SK-N-MC (cell line): Measurements from ENCODE around the gene ZNF687.

Source experiments
- DNase-seq: peaks from one replicate; pipeline ENCODE4 v3.0.0-alpha.2; 2011; ENCODE audit warnings: low read depth, low spot score
- H3K27ac ChIP-seq: fragments of 200-600 bp; sonication (generic); 2 replicates; pipeline ENCODE4 v1.5.1; 2016; ENCODE audit warnings: mixed run types
- H3K36me3 ChIP-seq: fragments of 200-600 bp; sonication (generic); 2 replicates; pipeline ENCODE4 v1.6.1; 2017; ENCODE audit warnings: antibody characterized with exemption, low read length, mixed read lengths; ENCODE audit not compliant: insufficient read depth
- H3K4me3 ChIP-seq: fragments of 200-600 bp; sonication (generic); 2 replicates; pipeline ENCODE4 v1.5.1; 2016
- H3K9ac ChIP-seq: fragments of 200-600 bp; sonication (generic); 2 replicates; pipeline ENCODE4 v1.8.0; 2017; ENCODE audit warnings: mixed run types, mixed read lengths; ENCODE audit not compliant: insufficient read length
- H3K9me3 ChIP-seq: fragments of 200-600 bp; sonication (generic); 2 replicates; pipeline ENCODE4 v1.6.1; 2017; ENCODE audit warnings: low read depth, mild to moderate bottlenecking, antibody characterized with exemption, low read length, moderate library complexity, mixed read lengths
- EZH2 ChIP-seq: fragments of 200-600 bp; sonication (generic); IDR thresholded peaks from one replicate; pipeline ENCODE4 v1.6.1; 2017; ENCODE audit warnings: antibody characterized with exemption
- FOXP2 ChIP-seq: optimal IDR thresholded peaks from 2 replicates; pipeline ENCODE3; 2011; ENCODE audit warnings: mild to moderate bottlenecking, moderate library complexity; ENCODE audit not compliant: insufficient read depth; ENCODE audit errors: extremely low read length, control extremely low read depth
- POLR2AphosphoS5 ChIP-seq: IDR thresholded peaks from 2 replicates; pipeline ENCODE4 v1.6.1; 2012; ENCODE audit warnings: mild to moderate bottlenecking, low read depth, low read length, borderline replicate concordance

The ZNF687 gene

GRCh38 chr1:151289080-151289935 is 7.2 kb downstream of the ZNF687 start:
- Histone ChIP-seq H3K27ac (no peak overlapping the region; the same call in 1 of the 2 replicates), H3K9me3 (no peaks in the 10 kb centered on the region), H3K4me3 (no peak overlapping the region), H3K36me3 (peaks cover 59% of the 10 kb centered on the region; the same call in 1 of the 2 replicates), H3K9ac (no peak overlapping the region)
- DNase-seq = no peak
- TF ChIP-seq POLR2AphosphoS5 (no peak), FOXP2 (no peak), EZH2 (no peak)

- no peak for DNase-seq
- H3K36me3 ChIP-seq = peaks cover 64% of the 10 kb centered on the region; the same call in 1 of the 2 replicates
- no peaks in the 10 kb centered on the region for H3K9me3 ChIP-seq
- no peak overlapping the region for H3K4me3 ChIP-seq
- TF ChIP-seq POLR2AphosphoS5 (0 out of 2 replicates have a peak, but pooled peaks have one; percentile 4), FOXP2 (no peak)
- no peak overlapping the region for H3K9ac ChIP-seq
- no peak overlapping the region for H3K27ac ChIP-seq
Observed at GRCh38 chr1:151289991-151290708, 8.1 kb downstream of the ZNF687 start.

- Histone ChIP-seq H3K9ac (no peak overlapping the region), H3K27ac (no peak overlapping the region), H3K36me3 (peaks cover 69% of the 10 kb centered on the region; the same call in 1 of the 2 replicates)
Observed at GRCh38 chr1:151290709-151291303, 8.7 kb downstream of the ZNF687 start.

GRCh38 chr1:151292207-151293030 is 10.3 kb downstream of the ZNF687 start:
- Histone ChIP-seq H3K4me3 (no peak overlapping the region), H3K27ac (no peak overlapping the region), H3K36me3 (peaks cover 61% of the 10 kb centered on the region; the same call in 1 of the 2 replicates), H3K9ac (no peak overlapping the region), H3K9me3 (no peaks in the 10 kb centered on the region)
- no peak for DNase-seq
- TF ChIP-seq POLR2AphosphoS5 = no peak; the same call in 1 of the 2 replicates
- no peak for TF ChIP-seq FOXP2
- TF ChIP-seq EZH2 = no peak

More at GRCh38 chr1:151290709-151291303, 8.7 kb downstream of the ZNF687 start:
- no peak for TF ChIP-seq FOXP2
- Histone ChIP-seq H3K9me3 (no peaks in the 10 kb centered on the region), H3K4me3 (no peak overlapping the region)
- DNase-seq = no peak

GRCh38 chr1:151293093-151293492 is 11.0 kb downstream of the ZNF687 start:
- no peak for DNase-seq
- H3K4me3 ChIP-seq = no peak overlapping the region
- H3K27ac ChIP-seq = no peak overlapping the region
- H3K9ac ChIP-seq = no peak overlapping the region
- H3K36me3 ChIP-seq = peaks cover 60% of the 10 kb centered on the region; the same call in 1 of the 2 replicates
- TF ChIP-seq FOXP2 (no peak), POLR2AphosphoS5 (no peak), EZH2 (no peak)
- H3K9me3 ChIP-seq = no peaks in the 10 kb centered on the region

GRCh38 chr1:151294742-151295462 is 12.8 kb downstream of the ZNF687 start:
- no peak for TF ChIP-seq EZH2
- no peak for TF ChIP-seq POLR2AphosphoS5
- no peak for TF ChIP-seq FOXP2
- H3K4me3 ChIP-seq = no peak overlapping the region
- no peak for DNase-seq
- H3K9me3 ChIP-seq = no peaks in the 10 kb centered on the region
- H3K27ac ChIP-seq = no peak overlapping the region
- H3K36me3 ChIP-seq = peaks cover 67% of the 10 kb centered on the region
- no peak overlapping the region for H3K9ac ChIP-seq

- no peak overlapping the region for H3K4me3 ChIP-seq
- H3K36me3 ChIP-seq = peaks cover 66% of the 10 kb centered on the region
- H3K27ac ChIP-seq = no peak overlapping the region
- no peaks in the 10 kb centered on the region for H3K9me3 ChIP-seq
- no peak for DNase-seq
- H3K9ac ChIP-seq = no peak overlapping the region
- TF ChIP-seq FOXP2 = no peak
- no peak for TF ChIP-seq EZH2
- TF ChIP-seq POLR2AphosphoS5 = no peak
Observed at GRCh38 chr1:151309811-151310323, 27.8 kb downstream of the ZNF687 start.
